K562 (cell line): Measurements from ENCODE around the gene FOXRED2. TPM values are rescaled to one million over a fixed set of nuclear protein-coding genes. Genes with fewer than 3 reads are reported as not detected.

Experiments
- DEAF1 ChIP-seq: fragments of 450-650 bp; formaldehyde crosslinking; IDR thresholded peaks from 2 replicates; pipeline ENCODE4 v1.4.0; 2020; ENCODE audit warnings: mild to moderate bottlenecking, moderate library complexity
- polyA plus RNA-seq, 8 experiments: library from polyadenylated mRNA; depleted of rRNA in 4 of 8; stranded (reverse) in 5 of 8; unstranded in 3 of 8; fragments of >200 nt; fragmentation: Nextera tagmentation in 2 of 8; fragmentation: Illumina TruSeq in 1 of 8; extraction: Ambion mirVana in 2 of 8; extraction: Trizol in 1 of 8; gene quantifications; 2 replicates each; pipeline versions ENCODE4 v1.2.1 to v1.2.3, GENCODE V29; 2011 to 2014; ENCODE audit warnings: inconsistent platforms in 1 of 8, missing spikeins in 1 of 8
- small RNA-seq: library from RNA; depleted of rRNA; stranded (forward); fragments of <200 nt; gene quantifications from one replicate; pipeline ENCODE3, GENCODE V24; 2014
- total RNA-seq, 7 experiments: library from RNA; depleted of rRNA in 6 of 7; stranded (reverse); fragments of >200 nt in 6 of 7; fragmentation: Illumina TruSeq in 2 of 7; extraction: Trizol in 2 of 7; gene quantifications; 2 replicates each; pipeline versions ENCODE4 v1.2.1 to v1.2.3, GENCODE V29; 2011 to 2021; ENCODE audit warnings: low replicate concordance in 1 of 7

The FOXRED2 gene
- total and polyA plus RNA-seq, 9 of the 15 experiments (the other 6 are each of a cell fraction or from before 2014, with no cell fraction given), result 2.8 to 48.4 (median 7.8) TPM

DNA sequence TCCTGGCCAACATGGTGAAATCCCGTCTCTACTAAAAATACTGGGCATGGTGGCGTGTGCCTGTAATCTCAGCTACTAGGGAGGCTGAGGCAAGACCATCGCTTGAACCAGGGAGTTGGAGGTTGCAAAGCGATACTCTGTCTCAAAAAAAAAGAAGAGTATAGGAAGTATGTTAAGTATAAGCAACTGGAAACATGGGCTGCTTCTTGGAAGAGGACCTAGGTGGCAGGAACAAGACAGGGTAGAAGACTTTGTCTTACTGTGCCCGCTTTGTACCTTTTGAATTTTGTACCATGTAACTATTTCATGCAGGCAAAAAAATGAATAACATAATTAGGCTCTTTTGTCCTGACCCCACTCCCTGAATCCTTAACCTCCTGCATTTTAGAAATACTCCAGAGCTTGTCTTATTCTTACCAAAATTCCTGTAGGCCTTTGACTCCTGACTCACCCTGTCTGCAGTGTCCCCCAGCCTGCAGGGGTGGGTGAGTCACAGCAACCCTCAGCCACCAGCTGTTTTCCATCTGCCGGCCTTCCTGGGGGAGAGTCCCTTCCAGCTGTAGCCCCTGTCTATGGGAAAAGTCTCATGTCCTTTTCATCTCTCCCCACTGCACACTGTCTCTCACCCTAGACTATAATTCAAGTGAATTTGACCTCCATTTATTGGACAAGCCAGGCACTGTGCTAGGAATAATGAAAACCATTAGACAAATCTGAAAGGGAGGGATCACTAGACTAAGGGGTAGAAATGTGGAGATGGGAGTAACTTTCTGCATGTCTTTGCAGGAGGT is 67.2 kb downstream of the FOXRED2 start (continued):
- no peak for TF ChIP-seq DEAF1 (CRISPR knock-in tag)

Small RNAs within 50 kb of the gene (small RNA-seq; reads per million reads assigned to genes)
- not detected for gene RF00019

Other genes with a start within 250 kb of the FOXRED2 start
- 60.1 and 60.4 TPM in 2 replicates for gene MYH9, start 119.1 kb downstream of the FOXRED2 start, total RNA-seq (2014; rRNA removed)
- 24.6 and 33.6 TPM in 2 replicates for gene MYH9, start 119.1 kb downstream of the FOXRED2 start, total RNA-seq (2014; rRNA removed; fragmentation: Illumina TruSeq; extraction: Trizol)
- gene MYH9, start 119.1 kb downstream of the FOXRED2 start, total RNA-seq (2015; rRNA removed; fragmentation: Illumina TruSeq; extraction: Trizol), result 24.1 and 30.5 TPM in 2 replicates
- 94.6 and 111 TPM in 2 replicates for gene MYH9, start 119.1 kb downstream of the FOXRED2 start, total RNA-seq (2021)
- gene MYH9, start 119.1 kb downstream of the FOXRED2 start, polyA plus RNA-seq (2011; rRNA removed), result 24.1 and 34.2 TPM in 2 replicates
- 31.3 and 44.5 TPM in 2 replicates for gene MYH9, start 119.1 kb downstream of the FOXRED2 start, polyA plus RNA-seq (2014; fragmentation: Illumina TruSeq; extraction: Trizol)
- 1 to 10 TPM in 1 of 2 experiments, under 1 TPM in 1; 0.71 to 1.3 TPM for gene MYH9, start 119.1 kb downstream of the FOXRED2 start, polyA plus RNA-seq (2014; fragmentation: Nextera tagmentation; extraction: Ambion mirVana)
- gene MYH9, start 119.1 kb downstream of the FOXRED2 start, polyA plus RNA-seq (2014; rRNA removed), result 34.2 and 37.4 TPM in 2 replicates
- gene TXN2, start 25.4 kb downstream of the FOXRED2 start, total RNA-seq (2014; rRNA removed), result 95.0 and 111 TPM in 2 replicates
- gene TXN2, start 25.4 kb downstream of the FOXRED2 start, total RNA-seq (2014; rRNA removed; fragmentation: Illumina TruSeq; extraction: Trizol), result 46.2 and 48.5 TPM in 2 replicates
- 48.6 and 55.6 TPM in 2 replicates for gene TXN2, start 25.4 kb downstream of the FOXRED2 start, total RNA-seq (2015; rRNA removed; fragmentation: Illumina TruSeq; extraction: Trizol)
- gene TXN2, start 25.4 kb downstream of the FOXRED2 start, total RNA-seq (2021), result 118 TPM in 2 replicates
- 163 and 187 TPM in 2 replicates for gene TXN2, start 25.4 kb downstream of the FOXRED2 start, polyA plus RNA-seq (2011; rRNA removed)
- 108 and 125 TPM in 2 replicates for gene TXN2, start 25.4 kb downstream of the FOXRED2 start, polyA plus RNA-seq (2014; fragmentation: Illumina TruSeq; extraction: Trizol)
- gene TXN2, start 25.4 kb downstream of the FOXRED2 start, polyA plus RNA-seq (2014; fragmentation: Nextera tagmentation; extraction: Ambion mirVana), result 100 to 1,000 TPM; 306 to 399 TPM
- 160 and 186 TPM in 2 replicates for gene TXN2, start 25.4 kb downstream of the FOXRED2 start, polyA plus RNA-seq (2014; rRNA removed)
- gene EIF3D, start 22.1 kb upstream of the FOXRED2 start, total RNA-seq (2014; rRNA removed), result 279 and 290 TPM in 2 replicates
- gene EIF3D, start 22.1 kb upstream of the FOXRED2 start, total RNA-seq (2014; rRNA removed; fragmentation: Illumina TruSeq; extraction: Trizol), result 256 and 278 TPM in 2 replicates
- gene EIF3D, start 22.1 kb upstream of the FOXRED2 start, total RNA-seq (2015; rRNA removed; fragmentation: Illumina TruSeq; extraction: Trizol), result 265 and 279 TPM in 2 replicates
- gene EIF3D, start 22.1 kb upstream of the FOXRED2 start, total RNA-seq (2021), result 191 and 207 TPM in 2 replicates
- 397 and 422 TPM in 2 replicates for gene EIF3D, start 22.1 kb upstream of the FOXRED2 start, polyA plus RNA-seq (2011; rRNA removed)
- gene EIF3D, start 22.1 kb upstream of the FOXRED2 start, polyA plus RNA-seq (2014; fragmentation: Illumina TruSeq; extraction: Trizol), result 368 and 398 TPM in 2 replicates
- gene EIF3D, start 22.1 kb upstream of the FOXRED2 start, polyA plus RNA-seq (2014; fragmentation: Nextera tagmentation; extraction: Ambion mirVana), result 100 to 1,000 TPM; 199 to 351 TPM
- 278 and 293 TPM in 2 replicates for gene EIF3D, start 22.1 kb upstream of the FOXRED2 start, polyA plus RNA-seq (2014; rRNA removed)
- not detected in 2 replicates for gene CACNG2, start 196.7 kb upstream of the FOXRED2 start, total RNA-seq (2014; rRNA removed)
- not detected in 2 replicates for gene CACNG2, start 196.7 kb upstream of the FOXRED2 start, total RNA-seq (2014; rRNA removed; fragmentation: Illumina TruSeq; extraction: Trizol)
- not detected in 2 replicates for gene CACNG2, start 196.7 kb upstream of the FOXRED2 start, total RNA-seq (2015; rRNA removed; fragmentation: Illumina TruSeq; extraction: Trizol)
- gene CACNG2, start 196.7 kb upstream of the FOXRED2 start, total RNA-seq (2021), result not detected in 2 replicates
- gene CACNG2, start 196.7 kb upstream of the FOXRED2 start, polyA plus RNA-seq (2011; rRNA removed), result not detected in 2 replicates
- gene CACNG2, start 196.7 kb upstream of the FOXRED2 start, polyA plus RNA-seq (2014; fragmentation: Illumina TruSeq; extraction: Trizol), result not detected in 2 replicates
- not detected for gene CACNG2, start 196.7 kb upstream of the FOXRED2 start, polyA plus RNA-seq (2014; fragmentation: Nextera tagmentation; extraction: Ambion mirVana)
- gene CACNG2, start 196.7 kb upstream of the FOXRED2 start, polyA plus RNA-seq (2014; rRNA removed), result not detected in 2 replicates